ENCODE data around the gene VSTM2B. TPM values are rescaled to one million over a fixed set of nuclear protein-coding genes. Genes with fewer than 3 reads are reported as not detected.

Gene VSTM2B
- total RNA-seq, 1 experiment from 2014 or later, result 0.31 TPM

- no peak overlapping the region for H4K8ac ChIP-seq (replicated peaks; ENCODE audit: insufficient read length, low read depth, low read length)
- H3K9ac ChIP-seq (ENCODE audit: extremely low read depth, insufficient read length, low read length), result no peak overlapping the region
- H2BK5ac ChIP-seq (ENCODE audit: insufficient read length, low read length), result no peak overlapping the region
- H4K20me1 ChIP-seq (ENCODE audit: control insufficient read depth, insufficient read depth, insufficient read length), result no peaks in the 10 kb centered on the region
- no peak overlapping the region for H3K27ac ChIP-seq (ENCODE audit: insufficient read length, low read depth, low read length)
- Mint-ChIP-seq H3K4me3 (no peak overlapping the region), H3K36me3 (ENCODE audit: insufficient read depth in 1 of 3, low read depth in 3 of 3) (peaks cover 19 to 57% (median 41%) of the 10 kb centered on the region in 3 experiments), H3K27me3 (ENCODE audit: low read depth) (no peaks in the 10 kb centered on the region), H3K27ac (no peak overlapping the region), H3K4me1 (peaks cover 0 to 4% of the 10 kb centered on the region in 2 experiments; a peak in 2 of 4 replicates), H3K9me3 (no peaks in the 10 kb centered on the region)
- no peaks in the 10 kb centered on the region for H3K79me2 ChIP-seq (ENCODE audit: insufficient read depth, low read length)
- H2BK20ac ChIP-seq (ENCODE audit: low read depth, low read length, poor library complexity, severe bottlenecking), result no peak overlapping the region
- no peak overlapping the region for H3T11ph ChIP-seq (ENCODE audit: low read length)
- no peaks in the 10 kb centered on the region for H3K4me1 ChIP-seq (ENCODE audit: insufficient read depth, low read length)
- H3K9me3 ChIP-seq (ENCODE audit: control insufficient read depth, low read depth, low read length), result no peaks in the 10 kb centered on the region
- no peak overlapping the region for H2BK120ac ChIP-seq (ENCODE audit: low read depth, low read length, poor library complexity, severe bottlenecking)
- H3K14ac ChIP-seq (ENCODE audit: insufficient read depth, low read length), result no peak overlapping the region
- no peak overlapping the region for H3K18ac ChIP-seq (ENCODE audit: insufficient read length, low read depth, low read length)
- no peaks in the 10 kb centered on the region for H3K27me3 ChIP-seq (ENCODE audit: insufficient read depth, low read length)
- no peak overlapping the region for H3K4me2 ChIP-seq (ENCODE audit: insufficient read depth, insufficient read length, low read length)
- no peak for DNase-seq
- no peaks in the 10 kb centered on the region for H3K79me1 ChIP-seq (ENCODE audit: insufficient read depth, low read depth, low read length, poor library complexity, severe bottlenecking)
- H4K5ac ChIP-seq (ENCODE audit: insufficient read length, low read depth, low read length), result no peak overlapping the region
- no peak overlapping the region for H2BK15ac ChIP-seq (ENCODE audit: low read depth, low read length)
- WGBS (ENCODE audit: extremely low coverage, insufficient read length, low lambda C conversion rate), result no CpG with 5 or more reads among the region's 7 CpGs
- no peak overlapping the region for H2BK12ac ChIP-seq (ENCODE audit: insufficient read length, low read depth, low read length)
- no peak overlapping the region for H2AFZ ChIP-seq (ENCODE audit: low read length)
- no peak overlapping the region for H3K56ac ChIP-seq (ENCODE audit: insufficient read length, low read depth, low read length)
- H3K4ac ChIP-seq (ENCODE audit: low read depth, low read length), result no peak overlapping the region
- no peaks in the 10 kb centered on the region for H3K23me2 ChIP-seq (ENCODE audit: insufficient read length, low read depth, low read length, poor library complexity, severe bottlenecking)
- H2AK5ac ChIP-seq (ENCODE audit: insufficient read length, low read length), result no peak overlapping the region
- TF ChIP-seq CTCF (conservative IDR thresholded peaks at IDR 0.05), result no peak
- H4K91ac ChIP-seq (ENCODE audit: insufficient read length, low read depth, low read length), result no peak overlapping the region
- no peak overlapping the region for H3K23ac ChIP-seq (ENCODE audit: insufficient read length, low read depth, low read length)
Measured at GRCh38 chr19:29614046-29614445, 88.3 kb downstream of the VSTM2B start.

Other genes with a start within 250 kb of the VSTM2B start
- 51.4 and 53.6 TPM in 2 replicates for gene POP4, start 80.3 kb downstream of the VSTM2B start, total RNA-seq (2021)
- 4.9 and 5.0 TPM in 2 replicates for gene PLEKHF1, start 139.5 kb downstream of the VSTM2B start, total RNA-seq (2021)
- gene C19orf12, start 189.3 kb downstream of the VSTM2B start, total RNA-seq (2021), result 17.2 and 17.5 TPM in 2 replicates